K562 (cell line): Measurements from ENCODE around the gene ELAVL3. TPM values are rescaled to one million over a fixed set of nuclear protein-coding genes. Genes with fewer than 3 reads are reported as not detected.

Experiments
- ATAC-seq: fragments of 200-7000 bp; cut with Tn5 transposase; 3 replicates; pipeline ENCODE4 v1.9.1; 2020; ENCODE audit warnings: moderate library complexity
- BruUV-seq: library from RNA; stranded (reverse); fragments of 400-500 nt; replicated peaks from 2 replicates; lab custom pipeline; 2021; lab: Mats Ljungman, UMichigan
- CTCF ChIA-PET: fragments of 300-600 bp; formaldehyde crosslinking; extraction: SDS; loops from one replicate; lab custom pipeline; 2021; ENCODE audit warnings: low intra/inter-chr PET ratio; lab: Yijun Ruan, JAX
- POLR2A ChIA-PET: fragments of 300-600, 350-650 bp; sonication (Branson Sonifier 250); formaldehyde crosslinking; extraction: SDS; loops from one replicate; lab custom pipeline; 2021; ENCODE audit warnings: antibody characterized with exemption, inconsistent platforms; lab: Yijun Ruan, JAX
- DNase-seq, 4 experiments: peaks; one replicate each; pipeline versions ENCODE4 v3.0.0 to v3.0.0-alpha.2; 2011 to 2018; ENCODE audit warnings: low spot score in 3 of 4, mixed read lengths in 3 of 4; ENCODE audit errors: extremely low read depth in 1 of 4
- FAIRE-seq: peaks from 2 replicates; lab custom pipeline; 2011; peaks lifted over from hg19 to GRCh38; lab: Jason Lieb, UNC
- H2AFZ ChIP-seq: 2 replicates; pipeline ENCODE4 v1.6.0; 2011; ENCODE audit warnings: low read depth, low read length, control low read depth, inconsistent platforms
- H3K27ac ChIP-seq: fragments of 200-600 bp; 3 replicates; pipeline ENCODE4 v1.8.0; 2011; ENCODE audit warnings: low read depth, mild to moderate bottlenecking, control low read depth, inconsistent platforms, low read length, moderate library complexity, mixed read lengths; ENCODE audit errors: extremely low read depth
- H3K27me3 ChIP-seq, 2 experiments: fragments of 300-600 bp in 1 of 2; 2 replicates in 1 of 2; 3 replicates in 1 of 2; pipeline versions ENCODE4 v1.6.0 to v1.8.0; 2011; ENCODE audit warnings: inconsistent platforms in 2 of 2, low read length in 2 of 2, mild to moderate bottlenecking in 1 of 2, mixed read lengths in 1 of 2, moderate library complexity in 1 of 2; ENCODE audit not compliant: control insufficient read depth in 2 of 2, insufficient read depth in 2 of 2
- H3K36me3 ChIP-seq: fragments of 300-600 bp; 3 replicates; pipeline ENCODE4 v1.8.0; 2011; ENCODE audit warnings: mild to moderate bottlenecking, low read length, inconsistent platforms; ENCODE audit not compliant: control insufficient read depth, insufficient read depth
- H3K4me1 ChIP-seq, 2 experiments: fragments of 200-600 bp in 1 of 2; replicated peaks in 1 of 2; 2 replicates in 1 of 2; 3 replicates in 1 of 2; pipeline versions ENCODE4 v1.5.1 to v1.8.0; 2011; ENCODE audit warnings: inconsistent platforms in 2 of 2, low read length in 2 of 2, mild to moderate bottlenecking in 1 of 2, mixed read lengths in 1 of 2, moderate library complexity in 1 of 2; ENCODE audit not compliant: control insufficient read depth in 2 of 2, insufficient read depth in 2 of 2
- H3K4me2 ChIP-seq: 2 replicates; pipeline ENCODE4 v1.6.1; 2011; ENCODE audit warnings: low read length, control low read depth, inconsistent platforms, mixed read lengths; ENCODE audit not compliant: insufficient read depth
- H3K4me3 ChIP-seq: fragments of 200-600 bp; sonication (generic), shearing (Covaris generic); 2 replicates; pipeline ENCODE4 v1.5.1; 2016; ENCODE audit warnings: control low read depth, inconsistent platforms
- H3K79me2 ChIP-seq: fragments of 200-600 bp; 3 replicates; pipeline ENCODE4 v1.8.0; 2011; ENCODE audit warnings: low read length, inconsistent platforms; ENCODE audit not compliant: control insufficient read depth, insufficient read depth
- H3K9ac ChIP-seq, 2 experiments: 2 replicates each; pipeline versions ENCODE4 v1.6.0 to v1.6.1; 2011; ENCODE audit warnings: low read depth in 2 of 2, low read length in 2 of 2, control low read depth in 1 of 2, inconsistent platforms in 1 of 2, mild to moderate bottlenecking in 1 of 2, mixed read lengths in 1 of 2; ENCODE audit not compliant: insufficient read depth in 1 of 2
- H3K9me1 ChIP-seq: one replicate; pipeline ENCODE4 v1.6.0; 2011; ENCODE audit warnings: inconsistent platforms, mild to moderate bottlenecking, low read length, moderate library complexity; ENCODE audit not compliant: control insufficient read depth, insufficient read depth
- H3K9me3 ChIP-seq: replicated peaks from 2 replicates; pipeline ENCODE4 v1.5.1; 2011; ENCODE audit warnings: low read depth, low read length, inconsistent platforms; ENCODE audit not compliant: control insufficient read depth, insufficient read depth
- H4K20me1 ChIP-seq: replicated peaks from 2 replicates; pipeline ENCODE4 v1.6.1; 2011; ENCODE audit warnings: low read length, inconsistent platforms, mixed read lengths; ENCODE audit not compliant: control insufficient read depth, insufficient read depth
- BDP1 ChIP-seq: IDR thresholded peaks from 3 replicates; pipeline ENCODE4 v1.6.1; 2011; ENCODE audit not compliant: insufficient read length, insufficient read depth
- SRSF7 ChIP-seq: fragments of 200-400 bp; formaldehyde crosslinking; optimal IDR thresholded peaks from 2 replicates; pipeline ENCODE3; 2017; ENCODE audit warnings: mild to moderate bottlenecking, low read depth, low read length
- XRCC3 ChIP-seq: fragments of 450-650 bp; IDR thresholded peaks from 2 replicates; pipeline ENCODE4 v1.6.1; 2017; ENCODE audit warnings: mild to moderate bottlenecking, moderate library complexity
- WGBS: fragments of 100-300 bp; shearing (Covaris generic); methylation state at CpG from one replicate; pipeline ENCODE4 v1.1.6; 2016; ENCODE audit warnings: low coverage, mixed read lengths; ENCODE audit not compliant: insufficient coverage; ENCODE audit errors: missing lambda C conversion rate; 5-methylcytosine and 5-hydroxymethylcytosine counted together
- in situ Hi-C: fragments of 300-500 bp; cut with MboI; formaldehyde crosslinking; loops from 4 replicates; pipeline ENCODE4 v1.15.0; 2018; ENCODE audit warnings: inconsistent platforms, mixed read lengths
- intact Hi-C: fragments of 100-400 bp; cut with micrococcal nuclease; formaldehyde crosslinking; loops from 2 replicates; pipeline ENCODE4 v1.14.2; 2022
- polyA plus RNA-seq, 8 experiments: library from polyadenylated mRNA; depleted of rRNA in 4 of 8; stranded (reverse) in 5 of 8; unstranded in 3 of 8; fragments of >200 nt; fragmentation: Nextera tagmentation in 2 of 8; fragmentation: Illumina TruSeq in 1 of 8; extraction: Ambion mirVana in 2 of 8; extraction: Trizol in 1 of 8; gene quantifications; 2 replicates each; pipeline versions ENCODE4 v1.2.1 to v1.2.3, GENCODE V29; 2011 to 2014; ENCODE audit warnings: inconsistent platforms in 1 of 8, missing spikeins in 1 of 8
- total RNA-seq, 7 experiments: library from RNA; depleted of rRNA in 6 of 7; stranded (reverse); fragments of >200 nt in 6 of 7; fragmentation: Illumina TruSeq in 2 of 7; extraction: Trizol in 2 of 7; gene quantifications; 2 replicates each; pipeline versions ENCODE4 v1.2.1 to v1.2.3, GENCODE V29; 2011 to 2021; ENCODE audit warnings: low replicate concordance in 1 of 7
- TF ChIP-seq, protein P1 (sequence below): sonication (generic); formaldehyde crosslinking; IDR thresholded peaks from 2 replicates; pipeline ENCODE4 v1.8.1; 2023; ENCODE audit warnings: mild to moderate bottlenecking, missing genetic modification reagents

The ELAVL3 gene
- total and polyA plus RNA-seq, 9 of the 15 experiments (the other 6 are each of a cell fraction or from before 2014, with no cell fraction given), result not detected

DNA sequence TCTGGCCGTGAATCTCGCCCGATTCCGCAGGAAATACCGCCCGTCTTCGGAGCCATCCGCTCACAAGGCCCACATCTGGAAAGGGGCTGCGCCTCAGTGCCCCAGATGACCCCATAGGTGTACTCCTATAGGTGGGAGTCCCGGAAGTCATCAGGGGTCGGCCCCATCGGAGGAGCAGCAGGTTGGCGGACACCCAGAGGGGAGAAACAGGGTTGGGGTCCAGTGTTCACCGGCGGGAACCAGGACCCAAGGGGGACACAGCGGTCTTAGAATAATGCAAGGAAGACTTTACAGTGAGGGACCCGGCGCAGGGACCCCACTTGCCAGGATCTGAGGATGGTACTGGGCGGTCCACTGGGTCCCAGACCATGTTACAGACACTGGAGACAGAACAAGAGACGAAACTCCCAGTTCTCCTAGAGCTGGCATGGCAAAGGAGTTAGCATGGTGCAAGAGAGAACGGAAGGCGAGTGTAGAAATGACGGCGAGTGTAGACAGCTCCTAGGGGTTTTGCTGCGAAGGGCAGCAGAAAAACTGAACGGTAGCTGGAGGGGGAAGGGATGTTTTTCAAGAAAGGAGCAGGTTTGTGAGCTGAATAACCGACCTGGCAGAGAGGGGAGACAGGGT, 57.6 kb downstream of the ELAVL3 start (continued):
- no peak for TF ChIP-seq SRSF7
- TF ChIP-seq XRCC3, result no peak

DNA sequence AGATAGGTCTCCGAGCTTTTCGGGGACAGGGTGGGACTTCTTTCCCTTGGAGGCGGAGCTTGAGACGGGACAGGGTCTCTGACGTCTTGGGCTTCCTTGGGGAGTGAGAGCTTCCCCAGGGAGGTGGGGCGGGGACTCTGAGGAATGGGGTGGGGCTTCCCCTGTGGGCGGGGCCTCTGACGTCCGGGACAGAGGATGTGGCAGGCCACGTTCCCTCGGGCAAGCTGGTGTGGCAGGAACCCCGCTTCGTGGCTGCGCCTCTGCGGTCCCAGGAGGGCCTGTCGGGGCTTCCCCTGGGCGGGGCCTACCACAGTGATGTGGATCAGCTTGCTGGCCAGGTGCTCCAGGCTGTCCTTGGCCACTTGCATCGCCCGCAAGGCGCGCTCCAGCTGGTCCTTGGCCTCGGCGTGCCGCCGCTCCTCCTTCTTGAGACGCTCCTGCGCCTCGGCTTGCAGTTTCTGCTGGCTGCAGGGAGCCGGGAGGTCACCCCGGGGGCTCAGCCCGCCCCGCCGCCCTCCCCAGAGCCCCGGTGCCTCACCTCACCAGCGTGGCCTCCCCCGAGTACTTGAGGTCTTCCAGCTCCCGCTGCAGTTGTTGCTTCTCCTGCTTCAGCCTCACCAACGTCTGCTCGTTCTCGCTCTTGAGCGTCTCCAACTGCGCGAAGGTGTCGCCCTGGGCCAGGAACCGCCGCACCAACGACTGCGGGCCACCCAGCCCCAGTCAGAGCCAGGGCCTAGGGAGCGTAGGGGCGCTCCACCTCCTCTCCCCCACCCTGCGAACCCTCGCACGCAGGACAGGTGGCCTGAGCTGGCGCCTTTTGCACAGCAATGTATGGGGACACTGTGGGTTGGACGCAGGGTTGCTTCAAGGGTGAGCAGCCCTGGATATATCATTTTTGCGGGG, 58.4 kb downstream of the ELAVL3 start:
- Histone ChIP-seq H3K27ac (no peak overlapping the region), H3K9me3 (no peaks in the 10 kb centered on the region; the same call in 1 of the 2 replicates), H3K4me1 (peaks cover 2 to 69% of the 10 kb centered on the region in 2 experiments; a peak in 3 of 5 replicates), H3K79me2 (no peaks in the 10 kb centered on the region), H3K27me3 (peaks cover 2 to 23% of the 10 kb centered on the region in 2 experiments; a peak in 3 of 5 replicates), H4K20me1 (no peaks in the 10 kb centered on the region), H3K36me3 (no peaks in the 10 kb centered on the region), H2AFZ (peak overlapping the region; percentile 56), H3K9me1 (no peaks in the 10 kb centered on the region), H3K4me3 (no peak overlapping the region), H3K9ac (no peak overlapping the region), H3K4me2 (no peak overlapping the region)
- POLR2A ChIA-PET, result interaction anchor here (0.6 to 1.2 kb wide), 5 partner anchors 47 to 345 kb away, joined by 3 to 5 read pairs (median 4); partner anchors contain the start of gene SWSAP1
- ATAC-seq (peak; percentile 67), DNase-seq (peak in 2 of 4 experiments; percentile 53 to 63), FAIRE-seq (no peak)
- intact Hi-C loops (no loop called here), in situ Hi-C loops (no loop called here)
- CTCF ChIA-PET, result no interaction called here
- 79% methylated on average over 30 of the region's 56 CpGs for WGBS
- TF ChIP-seq, protein P1, sequence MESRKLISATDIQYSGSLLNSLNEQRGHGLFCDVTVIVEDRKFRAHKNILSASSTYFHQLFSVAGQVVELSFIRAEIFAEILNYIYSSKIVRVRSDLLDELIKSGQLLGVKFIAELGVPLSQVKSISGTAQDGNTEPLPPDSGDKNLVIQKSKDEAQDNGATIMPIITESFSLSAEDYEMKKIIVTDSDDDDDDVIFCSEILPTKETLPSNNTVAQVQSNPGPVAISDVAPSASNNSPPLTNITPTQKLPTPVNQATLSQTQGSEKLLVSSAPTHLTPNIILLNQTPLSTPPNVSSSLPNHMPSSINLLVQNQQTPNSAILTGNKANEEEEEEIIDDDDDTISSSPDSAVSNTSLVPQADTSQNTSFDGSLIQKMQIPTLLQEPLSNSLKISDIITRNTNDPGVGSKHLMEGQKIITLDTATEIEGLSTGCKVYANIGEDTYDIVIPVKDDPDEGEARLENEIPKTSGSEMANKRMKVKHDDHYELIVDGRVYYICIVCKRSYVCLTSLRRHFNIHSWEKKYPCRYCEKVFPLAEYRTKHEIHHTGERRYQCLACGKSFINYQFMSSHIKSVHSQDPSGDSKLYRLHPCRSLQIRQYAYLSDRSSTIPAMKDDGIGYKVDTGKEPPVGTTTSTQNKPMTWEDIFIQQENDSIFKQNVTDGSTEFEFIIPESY (CRISPR knock-in tag), result peak; percentile 44
- TF ChIP-seq BDP1, result no peak
- no TSS peak for BruUV-seq
